GM21786 (cell line): ENCODE measurements around the gene IFIH1.

Experiments used
- ATAC-seq: cut with Tn5 transposase; IDR thresholded peaks from one replicate; pipeline ENCODE4 v1.9.1; 2021; ENCODE audit not compliant: unreplicated experiment

Gene IFIH1

GRCh38 chr2:162258686-162259085, 59.8 kb downstream of the IFIH1 start:
- ATAC-seq: no peak

- ATAC-seq: no peak
Measured at GRCh38 chr2:162258169-162258568, 60.3 kb downstream of the IFIH1 start.

GRCh38 chr2:162257425-162257824, 61.1 kb downstream of the IFIH1 start:
- ATAC-seq: no peak

- no peak for ATAC-seq
Measured at GRCh38 chr2:162256591-162256991, 61.9 kb downstream of the IFIH1 start.

GRCh38 chr2:162254236-162254871, 64.1 kb downstream of the IFIH1 start:
- ATAC-seq: no peak

- no peak for ATAC-seq
Measured at GRCh38 chr2:162253435-162253834, 65.0 kb downstream of the IFIH1 start.

- ATAC-seq: no peak
Measured at GRCh38 chr2:162252153-162252552, 66.3 kb downstream of the IFIH1 start.

- no peak for ATAC-seq
Measured at GRCh38 chr2:162245781-162246180, 72.7 kb downstream of the IFIH1 start.

- no peak for ATAC-seq
Measured at GRCh38 chr2:162245061-162245460, 73.4 kb downstream of the IFIH1 start.

- ATAC-seq: no peak
Measured at GRCh38 chr2:162244541-162245031, 73.9 kb downstream of the IFIH1 start.

- ATAC-seq: no peak
Measured at GRCh38 chr2:162243715-162244114, 74.8 kb downstream of the IFIH1 start.

- no peak for ATAC-seq
Measured at GRCh38 chr2:162243294-162243693, 75.2 kb downstream of the IFIH1 start, which contains the start of gene FAP. Gene FAP (minus strand): TSS chr2:162243445. CDS start chr2:162243327, 118 bp downstream.

- ATAC-seq: no peak
Measured at GRCh38 chr2:162242586-162243280, 75.8 kb downstream of the IFIH1 start.

- no peak for ATAC-seq
Measured at GRCh38 chr2:162241571-162241970, 76.9 kb downstream of the IFIH1 start.

- ATAC-seq: no peak
Measured at GRCh38 chr2:162234620-162235462, 83.6 kb downstream of the IFIH1 start.

- ATAC-seq: no peak
Measured at GRCh38 chr2:162233197-162233596, 85.3 kb downstream of the IFIH1 start.

- no peak for ATAC-seq
Measured at GRCh38 chr2:162232671-162233070, 85.8 kb downstream of the IFIH1 start.

- no peak for ATAC-seq
Measured at GRCh38 chr2:162232027-162232426, 86.5 kb downstream of the IFIH1 start.

- ATAC-seq: no peak
Measured at GRCh38 chr2:162230761-162231160, 87.7 kb downstream of the IFIH1 start.

- ATAC-seq: no peak
Measured at GRCh38 chr2:162226836-162227235, 91.6 kb downstream of the IFIH1 start.

GRCh38 chr2:162221064-162221463, 97.4 kb downstream of the IFIH1 start:
- ATAC-seq: peak; percentile 93

- ATAC-seq: no peak
Measured at GRCh38 chr2:162220368-162220767, 98.1 kb downstream of the IFIH1 start.
